Endothelial cell of umbilical vein (primary cell): ENCODE results near the gene RNGTT. TPM values are rescaled to one million over a fixed set of nuclear protein-coding genes. Genes with fewer than 3 reads are reported as not detected.

ENCODE experiments used
- BruUV-seq: library from RNA; stranded (reverse); fragments of 400-500 nt; replicated peaks from 2 replicates; lab custom pipeline; 2021; lab: Mats Ljungman, UMichigan
- CTCF ChIA-PET: fragments of 300-600, 350-600 bp; sonication (Branson Sonifier 250); formaldehyde crosslinking; loops from one replicate; lab custom pipeline; 2021; ENCODE audit warnings: antibody characterized with exemption, inconsistent platforms; lab: Charles Lee
- POLR2A ChIA-PET: fragments of 300-600, 350-600 bp; sonication (Branson Sonifier 250); formaldehyde crosslinking; loops from one replicate; lab custom pipeline; 2021; ENCODE audit warnings: antibody characterized with exemption, inconsistent platforms; lab: Charles Lee
- DNase-seq: peaks from one replicate; pipeline ENCODE4 v3.0.0-alpha.2; 2011; ENCODE audit warnings: low read depth, low spot score
- FAIRE-seq: peaks from 2 replicates; lab custom pipeline; 2011; peaks lifted over from hg19 to GRCh38; lab: Jason Lieb, UNC
- H2AFZ ChIP-seq: 2 replicates; pipeline ENCODE4 v1.6.0; 2012; ENCODE audit warnings: low read depth, low read length, control low read depth, inconsistent platforms
- H3K27ac ChIP-seq: 2 replicates; pipeline ENCODE4 v1.5.1; 2011; ENCODE audit warnings: low read depth, mild to moderate bottlenecking, control low read depth, low read length, moderate library complexity; ENCODE audit not compliant: insufficient read depth
- H3K27me3 ChIP-seq, 2 experiments: 2 replicates each; pipeline versions ENCODE4 v1.6.0 to v1.6.1; 2011; ENCODE audit warnings: low read length in 2 of 2, mixed read lengths in 1 of 2; ENCODE audit not compliant: control insufficient read depth in 2 of 2, insufficient read depth in 2 of 2
- H3K36me3 ChIP-seq, 2 experiments: 2 replicates in 1 of 2; 3 replicates in 1 of 2; pipeline ENCODE4 v1.5.1; 2011; ENCODE audit warnings: low read length in 2 of 2, mild to moderate bottlenecking in 1 of 2, moderate library complexity in 1 of 2; ENCODE audit not compliant: control insufficient read depth in 2 of 2, insufficient read depth in 2 of 2; ENCODE audit errors: extremely low read depth in 1 of 2
- H3K4me1 ChIP-seq: 3 replicates; pipeline ENCODE4 v1.5.1; 2011; ENCODE audit warnings: mild to moderate bottlenecking, low read length; ENCODE audit not compliant: control insufficient read depth, insufficient read depth; ENCODE audit errors: extremely low read depth
- H3K4me2 ChIP-seq: 2 replicates; pipeline ENCODE4 v1.6.1; 2011; ENCODE audit warnings: low read length, control low read depth, mixed read lengths; ENCODE audit not compliant: insufficient read depth
- H3K4me3 ChIP-seq, 3 experiments: fragments of 200-600 bp in 1 of 3; sonication (generic), shearing (Covaris generic) in 1 of 3; replicated peaks in 1 of 3; 2 replicates each; pipeline ENCODE4 v1.5.1; 2011 to 2016; ENCODE audit warnings: control low read depth in 3 of 3, low read length in 3 of 3, mild to moderate bottlenecking in 2 of 3, inconsistent platforms in 1 of 3, low read depth in 1 of 3, moderate library complexity in 1 of 3; ENCODE audit not compliant: insufficient read depth in 1 of 3
- H3K79me2 ChIP-seq: 2 replicates; pipeline ENCODE4 v1.6.0; 2012; ENCODE audit warnings: low read length, inconsistent platforms; ENCODE audit not compliant: control insufficient read depth, insufficient read depth
- H3K9ac ChIP-seq: replicated peaks from 2 replicates; pipeline ENCODE3; 2011; ENCODE audit warnings: low read length, control low read depth; ENCODE audit not compliant: insufficient read depth; ENCODE audit errors: extremely low read depth
- H3K9me1 ChIP-seq: replicated peaks from 3 replicates; pipeline ENCODE4 v1.6.0; 2011; ENCODE audit warnings: mild to moderate bottlenecking, low read length; ENCODE audit not compliant: control insufficient read depth, insufficient read depth; ENCODE audit errors: extremely low read depth
- H3K9me3 ChIP-seq: replicated peaks from 2 replicates; pipeline ENCODE4 v1.5.1; 2012; ENCODE audit warnings: low read length, inconsistent platforms; ENCODE audit not compliant: control insufficient read depth, insufficient read depth
- H4K20me1 ChIP-seq: replicated peaks from 2 replicates; pipeline ENCODE3; 2011; ENCODE audit warnings: mild to moderate bottlenecking, low read length; ENCODE audit not compliant: control insufficient read depth, insufficient read depth; ENCODE audit errors: extremely low read depth
- EZH2 ChIP-seq: IDR thresholded peaks from 2 replicates; pipeline ENCODE4 v1.6.1; 2012; ENCODE audit warnings: borderline replicate concordance, low read depth, mild to moderate bottlenecking, moderate library complexity, low read length, inconsistent platforms; ENCODE audit not compliant: severe bottlenecking
- FOS ChIP-seq: IDR thresholded peaks from 2 replicates; pipeline ENCODE4 v1.6.1; 2011; ENCODE audit warnings: mild to moderate bottlenecking, low read length, moderate library complexity, borderline replicate concordance; ENCODE audit not compliant: insufficient read depth
- GATA2 ChIP-seq: IDR thresholded peaks from 2 replicates; pipeline ENCODE4 v1.7.0; 2011; ENCODE audit warnings: low read depth, mild to moderate bottlenecking, moderate library complexity, mixed read lengths, low read length; ENCODE audit not compliant: insufficient read length, insufficient read depth
- JUN ChIP-seq: IDR thresholded peaks from 2 replicates; pipeline ENCODE4 v1.6.1; 2011; ENCODE audit warnings: borderline replicate concordance, low read depth; ENCODE audit not compliant: insufficient read length, insufficient read depth
- MYC ChIP-seq: IDR thresholded peaks from one replicate; pipeline ENCODE4 v1.6.1; 2011; ENCODE audit warnings: mild to moderate bottlenecking, low read depth, low read length
- POLR2A ChIP-seq: IDR thresholded peaks from 2 replicates; pipeline ENCODE4 v1.6.1; 2012; ENCODE audit warnings: low read depth, mild to moderate bottlenecking, control low read depth, low read length
- POLR2AphosphoS5 ChIP-seq: IDR thresholded peaks from 2 replicates; pipeline ENCODE4 v1.6.1; 2012; ENCODE audit warnings: low read depth, mild to moderate bottlenecking, control low read depth, low read length, moderate library complexity; ENCODE audit not compliant: insufficient read depth
- dilution Hi-C: fragments of 300-500 bp; cut with MboI; formaldehyde crosslinking; loops from one replicate; pipeline ENCODE4 v1.15.0; 2019; ENCODE audit warnings: low sequenced_read_pairs; ENCODE audit not compliant: extremely low pct_ligation_motif_present
- intact Hi-C: fragments of 100-400 bp; cut with micrococcal nuclease; formaldehyde crosslinking; loops from one replicate; pipeline ENCODE4 v1.10.0; 2022
- polyA plus RNA-seq, 4 experiments: library from polyadenylated mRNA; depleted of rRNA in 3 of 4; stranded (reverse) in 3 of 4; unstranded in 1 of 4; fragments of >200 nt; gene quantifications; 2 replicates each; pipeline versions ENCODE4 v1.2.1 to v1.2.3, GENCODE V29; 2011 to 2012; ENCODE audit warnings: missing spikeins in 1 of 4
- total RNA-seq: library from RNA; stranded (reverse); gene quantifications from 2 replicates; pipeline ENCODE4 v1.2.3, GENCODE V29; 2021
- TF ChIP-seq, protein P1 (sequence below): IDR thresholded peaks from 2 replicates; pipeline ENCODE4 v1.6.1; 2011; ENCODE audit not compliant: insufficient read depth, insufficient read length
- TF ChIP-seq, protein P2 (sequence below), 2 donors: IDR thresholded peaks; 1 replicate in 1 of 2; 2 replicates in 1 of 2; pipeline ENCODE4 v1.5.1; 2011; ENCODE audit warnings: low read length in 2 of 2, mild to moderate bottlenecking in 2 of 2, moderate library complexity in 2 of 2, control low read depth in 1 of 2, inconsistent platforms in 1 of 2, low read depth in 1 of 2; ENCODE audit not compliant: insufficient read depth in 1 of 2; ENCODE audit errors: extremely low read depth in 1 of 2

Gene RNGTT
- total and polyA plus RNA-seq, 2 donors (not counting 3 experiments of a cell fraction or from before 2014, with no cell fraction given) = 2.1 to 13.1 TPM

DNA sequence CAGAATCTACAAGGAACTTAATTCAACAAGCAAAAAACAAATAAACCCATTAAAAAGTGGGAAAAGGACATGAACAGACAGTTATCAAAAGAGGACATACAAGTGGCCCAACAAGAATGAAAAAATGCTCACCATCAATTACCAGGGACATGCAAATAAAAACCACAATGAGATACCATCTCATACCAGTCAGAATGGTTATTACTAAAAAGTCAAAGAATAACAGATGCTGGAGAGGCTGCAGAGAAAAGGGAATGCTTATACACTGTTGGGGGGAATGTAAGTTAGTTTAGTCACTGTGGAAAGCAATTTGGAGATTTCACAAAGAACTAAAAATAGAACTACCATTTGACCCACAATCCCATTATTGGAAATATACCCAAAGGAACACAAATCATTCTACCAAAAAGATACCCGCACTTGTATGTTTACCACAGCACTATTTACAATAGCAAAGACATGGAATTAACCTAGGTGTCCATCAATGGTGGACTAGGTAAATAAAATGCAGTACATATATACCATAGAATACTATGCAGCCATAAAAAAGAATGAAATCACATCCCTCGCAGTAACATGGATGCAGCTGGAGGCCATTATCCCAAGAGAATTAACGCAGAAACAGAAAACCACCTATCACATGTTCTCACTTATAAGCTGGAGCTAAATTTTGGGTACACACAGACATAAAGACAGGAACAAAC, 48.4 kb downstream of the RNGTT start:
- Histone ChIP-seq H3K4me2 (no peak overlapping the region), H2AFZ (no peak overlapping the region), H3K27ac (no peak overlapping the region), H3K4me3 (no peak overlapping the region), H3K9ac (no peak overlapping the region), H4K20me1 (peaks cover 2% of the 10 kb centered on the region), H3K9me1 (no peaks in the 10 kb centered on the region), H3K36me3 (no peaks in the 10 kb centered on the region), H3K27me3 (no peaks in the 10 kb centered on the region), H3K9me3 (no peaks in the 10 kb centered on the region), H3K79me2 (peaks cover 5% of the 10 kb centered on the region), H3K4me1 (no peaks in the 10 kb centered on the region)
- intact Hi-C loops = no loop called here
- FAIRE-seq (no peak), DNase-seq (no peak)
- BruUV-seq = no TSS peak
- ChIA-PET CTCF (no interaction called here), POLR2A (no interaction called here)
- TF ChIP-seq, protein P1, sequence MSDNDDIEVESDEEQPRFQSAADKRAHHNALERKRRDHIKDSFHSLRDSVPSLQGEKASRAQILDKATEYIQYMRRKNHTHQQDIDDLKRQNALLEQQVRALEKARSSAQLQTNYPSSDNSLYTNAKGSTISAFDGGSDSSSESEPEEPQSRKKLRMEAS = no peak
- TF ChIP-seq POLR2AphosphoS5 (no peak), EZH2 (no peak), GATA2 (no peak), JUN (no peak)
- dilution Hi-C loops = no loop called here

DNA sequence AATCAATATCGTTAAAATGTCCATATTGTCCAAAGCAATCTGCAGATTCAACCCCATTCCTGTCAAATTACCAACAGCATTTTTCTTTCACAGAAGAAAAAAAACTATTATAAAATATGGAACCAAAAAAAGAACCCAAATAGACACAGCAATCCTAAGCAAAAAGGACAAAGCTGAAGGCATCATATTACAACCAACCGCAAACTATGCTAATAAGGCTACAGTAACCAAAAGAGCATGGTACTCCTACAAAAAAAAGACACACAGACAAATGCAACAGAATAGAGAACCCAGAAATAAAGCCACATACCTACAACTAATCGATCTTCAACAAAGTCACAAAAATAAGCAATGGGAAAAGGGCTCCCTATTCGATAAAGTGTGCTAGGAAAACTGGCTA, 49.2 kb downstream of the RNGTT start:
- POLR2A ChIA-PET = no interaction called here
- Histone ChIP-seq H4K20me1 (peaks cover 2% of the 10 kb centered on the region), H3K9me3 (no peaks in the 10 kb centered on the region), H3K4me1 (no peaks in the 10 kb centered on the region), H3K9me1 (no peaks in the 10 kb centered on the region), H3K9ac (no peak overlapping the region), H3K4me2 (no peak overlapping the region), H3K27ac (no peak overlapping the region), H3K79me2 (peaks cover 5% of the 10 kb centered on the region), H2AFZ (no peak overlapping the region), H3K4me3 (no peak overlapping the region), H3K36me3 (no peaks in the 10 kb centered on the region), H3K27me3 (no peaks in the 10 kb centered on the region)
- BruUV-seq = no TSS peak
- dilution Hi-C loops (no loop called here), intact Hi-C loops (no loop called here)
- FAIRE-seq (no peak), DNase-seq (no peak)
- TF ChIP-seq FOS = no peak
- TF ChIP-seq, protein P2, sequence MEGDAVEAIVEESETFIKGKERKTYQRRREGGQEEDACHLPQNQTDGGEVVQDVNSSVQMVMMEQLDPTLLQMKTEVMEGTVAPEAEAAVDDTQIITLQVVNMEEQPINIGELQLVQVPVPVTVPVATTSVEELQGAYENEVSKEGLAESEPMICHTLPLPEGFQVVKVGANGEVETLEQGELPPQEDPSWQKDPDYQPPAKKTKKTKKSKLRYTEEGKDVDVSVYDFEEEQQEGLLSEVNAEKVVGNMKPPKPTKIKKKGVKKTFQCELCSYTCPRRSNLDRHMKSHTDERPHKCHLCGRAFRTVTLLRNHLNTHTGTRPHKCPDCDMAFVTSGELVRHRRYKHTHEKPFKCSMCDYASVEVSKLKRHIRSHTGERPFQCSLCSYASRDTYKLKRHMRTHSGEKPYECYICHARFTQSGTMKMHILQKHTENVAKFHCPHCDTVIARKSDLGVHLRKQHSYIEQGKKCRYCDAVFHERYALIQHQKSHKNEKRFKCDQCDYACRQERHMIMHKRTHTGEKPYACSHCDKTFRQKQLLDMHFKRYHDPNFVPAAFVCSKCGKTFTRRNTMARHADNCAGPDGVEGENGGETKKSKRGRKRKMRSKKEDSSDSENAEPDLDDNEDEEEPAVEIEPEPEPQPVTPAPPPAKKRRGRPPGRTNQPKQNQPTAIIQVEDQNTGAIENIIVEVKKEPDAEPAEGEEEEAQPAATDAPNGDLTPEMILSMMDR (IDR thresholded peaks at IDR 0.05; ENCODE audit: extremely low read depth in 1 of 2, insufficient read depth in 1 of 2, low read depth in 1 of 2, low read length in 2 of 2) = no peak
- TF ChIP-seq MYC = no peak
- TF ChIP-seq GATA2 = no peak
- no peak for TF ChIP-seq JUN
- no peak for TF ChIP-seq EZH2
- no peak for TF ChIP-seq POLR2AphosphoS5
- TF ChIP-seq, protein P1 = no peak
- no peak for TF ChIP-seq POLR2A
- CTCF ChIA-PET = no interaction called here
